ENCODE results near the gene GPR55. TPM values are rescaled to one million over a fixed set of nuclear protein-coding genes. Genes with fewer than 3 reads are reported as not detected.

GPR55 gene
- polyA plus RNA-seq, 1 donor from 2014 or later = not detected

GRCh38 chr2:230935130-230935430 lies 10.0 kb upstream of the GPR55 start:
- Histone ChIP-seq H3K9ac (ENCODE audit: low read length) (no peak overlapping the region), H3K4me2 (ENCODE audit: low read length) (no peak overlapping the region), H3K9me2 (ENCODE audit: insufficient read depth, low read length) (no peaks in the 10 kb centered on the region), H3K4me3 (ENCODE audit: low read length) (no peak overlapping the region), H3K27me3 (ENCODE audit: insufficient read depth, low read depth, low read length) (no peaks in the 10 kb centered on the region), H2AFZ (ENCODE audit: low read depth, low read length) (no peak overlapping the region), H3K79me2 (replicated peaks; ENCODE audit: insufficient read depth, low read length) (no peaks in the 10 kb centered on the region), H3K9me3 (ENCODE audit: low read length) (no peaks in the 10 kb centered on the region), H4K20me1 (ENCODE audit: insufficient read depth) (no peaks in the 10 kb centered on the region), H3K27ac (ENCODE audit: low read length) (no peak overlapping the region), H3F3A (ENCODE audit: insufficient read depth, low read length, poor library complexity, severe bottlenecking) (no peaks in the 10 kb centered on the region), H3K36me3 (ENCODE audit: insufficient read depth, low read length) (no peaks in the 10 kb centered on the region)
- TF ChIP-seq MXI1 (conservative IDR thresholded peaks at IDR 0.05; ENCODE audit: poor library complexity, severe bottlenecking) (no peak), REST (IDR thresholded peaks at IDR 0.05; ENCODE audit: borderline replicate concordance) (no peak), RAD21 (conservative IDR thresholded peaks at IDR 0.05) (no peak), POLR2AphosphoS5 (IDR thresholded peaks at IDR 0.05) (no peak), CTCF (IDR thresholded peaks at IDR 0.05; ENCODE audit: poor library complexity, severe bottlenecking) (no peak), TAF1 (IDR thresholded peaks at IDR 0.05; ENCODE audit: low read depth) (no peak), SMC3 (conservative IDR thresholded peaks at IDR 0.05; ENCODE audit: poor library complexity) (no peak), EP300 (conservative IDR thresholded peaks at IDR 0.05; ENCODE audit: poor library complexity, severe bottlenecking) (no peak), EZH2 (IDR thresholded peaks at IDR 0.05; ENCODE audit: borderline replicate concordance, insufficient read depth, low read length, poor library complexity, severe bottlenecking) (no peak)

- Histone ChIP-seq H3K9me2 (ENCODE audit: insufficient read depth, low read length) (no peaks in the 10 kb centered on the region), H3K36me3 (ENCODE audit: insufficient read depth, low read length) (no peaks in the 10 kb centered on the region), H3K79me2 (replicated peaks; ENCODE audit: insufficient read depth, low read length) (no peaks in the 10 kb centered on the region), H3K4me2 (ENCODE audit: low read length) (no peak overlapping the region), H4K20me1 (ENCODE audit: insufficient read depth) (no peaks in the 10 kb centered on the region), H3K4me3 (ENCODE audit: low read length) (no peak overlapping the region), H3K9ac (ENCODE audit: low read length) (no peak overlapping the region), H2AFZ (ENCODE audit: low read depth, low read length) (no peak overlapping the region), H3K9me3 (ENCODE audit: low read length) (no peaks in the 10 kb centered on the region), H3K27ac (ENCODE audit: low read length) (no peak overlapping the region), H3F3A (ENCODE audit: insufficient read depth, low read length, poor library complexity, severe bottlenecking) (no peaks in the 10 kb centered on the region), H3K27me3 (ENCODE audit: insufficient read depth, low read depth, low read length) (no peaks in the 10 kb centered on the region)
- TF ChIP-seq EZH2 (IDR thresholded peaks at IDR 0.05; ENCODE audit: borderline replicate concordance, insufficient read depth, low read length, poor library complexity, severe bottlenecking) (no peak), POLR2AphosphoS5 (IDR thresholded peaks at IDR 0.05) (no peak), SMC3 (conservative IDR thresholded peaks at IDR 0.05; ENCODE audit: poor library complexity) (no peak), MXI1 (conservative IDR thresholded peaks at IDR 0.05; ENCODE audit: poor library complexity, severe bottlenecking) (no peak), CTCF (IDR thresholded peaks at IDR 0.05; ENCODE audit: poor library complexity, severe bottlenecking) (no peak), EP300 (conservative IDR thresholded peaks at IDR 0.05; ENCODE audit: poor library complexity, severe bottlenecking) (no peak), RAD21 (conservative IDR thresholded peaks at IDR 0.05) (no peak), TAF1 (IDR thresholded peaks at IDR 0.05; ENCODE audit: low read depth) (no peak), REST (IDR thresholded peaks at IDR 0.05; ENCODE audit: borderline replicate concordance) (no peak)
Observed at GRCh38 chr2:230934231-230935129, 9.4 kb upstream of the GPR55 start.

Measured in neural cell (in vitro differentiated cells).